Stimulated activated CD8-positive, alpha-beta memory T cell treated with anti-CD3 and anti-CD28 coated beads, Interleukin-15, amount 100 ng/mL, for 1 hour (primary cell): ENCODE data around the gene NSG1.

Source experiments
- DNase-seq: peaks from one replicate; pipeline ENCODE4 v3.0.0-alpha.2; 2020; ENCODE audit warnings: low read depth

The NSG1 gene

DNA sequence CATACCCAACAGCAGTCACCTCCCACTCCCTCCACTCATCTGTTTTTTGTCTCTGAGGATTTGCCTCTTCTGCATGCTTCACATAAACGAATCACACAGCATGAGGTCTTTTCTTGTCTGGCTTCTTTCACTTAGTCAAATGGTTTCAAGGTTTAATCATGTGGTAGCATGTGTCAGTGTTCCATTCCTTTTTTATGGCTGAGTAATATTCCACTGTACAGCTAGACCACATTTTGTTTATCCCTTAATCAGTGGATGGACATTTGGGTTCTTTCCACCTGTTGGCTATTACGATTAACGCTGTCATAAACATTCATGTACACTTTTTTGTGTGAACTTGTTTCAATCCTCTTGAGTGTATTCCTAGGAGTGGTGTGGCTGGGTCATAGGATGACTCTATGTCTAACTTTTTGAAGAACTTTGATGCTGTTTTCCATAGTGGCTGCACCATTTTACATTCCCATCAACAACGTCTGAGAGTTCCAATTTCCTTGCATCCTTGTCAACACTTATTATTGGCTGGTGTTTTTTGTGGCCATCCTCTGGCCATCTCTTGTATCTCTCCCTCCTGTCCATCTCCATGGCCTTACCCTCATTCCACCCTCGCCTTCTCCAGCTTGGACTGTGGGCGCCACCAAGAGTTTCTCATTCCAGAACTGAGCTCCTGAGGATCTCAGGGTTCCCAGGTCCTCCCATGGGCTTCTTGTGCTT is 12.4 kb upstream of the NSG1 start:
- no peak for DNase-seq

- DNase-seq: no peak
Observed at GRCh38 chr4:4376074-4376473, 10.8 kb upstream of the NSG1 start.

- DNase-seq: no peak
Observed at GRCh38 chr4:4377191-4377590, 9.7 kb upstream of the NSG1 start.

DNA sequence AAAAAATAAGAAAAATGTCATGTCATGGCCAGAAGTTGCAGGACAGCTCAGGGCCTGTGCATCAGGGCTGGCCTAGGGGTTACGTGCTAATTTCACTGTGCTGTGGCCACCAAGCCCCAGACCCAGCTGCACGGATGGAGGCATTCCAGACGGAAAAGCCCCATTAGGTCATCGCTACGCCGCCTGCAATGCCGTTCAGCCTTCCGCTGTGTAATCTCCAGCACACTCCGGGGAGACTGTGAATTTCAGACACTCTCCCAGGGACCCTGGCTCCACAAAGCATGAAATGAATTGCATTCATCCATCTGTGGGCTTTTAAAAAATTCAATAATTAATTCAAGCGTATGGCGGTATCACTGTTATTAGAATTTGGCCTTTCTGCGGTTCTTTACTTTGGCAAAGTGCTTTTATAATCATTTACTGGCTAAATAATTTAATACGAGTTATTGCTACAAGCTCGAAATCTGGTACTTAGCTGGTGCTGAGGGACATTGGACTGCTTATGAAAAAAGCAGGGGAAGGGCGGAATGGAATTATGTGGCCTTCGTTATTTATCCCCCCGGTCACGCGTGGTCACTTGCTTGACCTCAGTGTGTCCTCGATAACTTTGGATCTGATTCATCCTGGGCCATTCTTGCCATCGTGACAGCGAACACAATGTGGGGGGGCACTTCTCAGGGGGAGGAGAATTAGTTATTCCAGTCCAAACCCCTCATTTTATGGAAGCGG is 9.0 kb upstream of the NSG1 start:
- DNase-seq: no peak

GRCh38 chr4:4379540-4380087 is 7.3 kb upstream of the NSG1 start:
- no peak for DNase-seq

DNA sequence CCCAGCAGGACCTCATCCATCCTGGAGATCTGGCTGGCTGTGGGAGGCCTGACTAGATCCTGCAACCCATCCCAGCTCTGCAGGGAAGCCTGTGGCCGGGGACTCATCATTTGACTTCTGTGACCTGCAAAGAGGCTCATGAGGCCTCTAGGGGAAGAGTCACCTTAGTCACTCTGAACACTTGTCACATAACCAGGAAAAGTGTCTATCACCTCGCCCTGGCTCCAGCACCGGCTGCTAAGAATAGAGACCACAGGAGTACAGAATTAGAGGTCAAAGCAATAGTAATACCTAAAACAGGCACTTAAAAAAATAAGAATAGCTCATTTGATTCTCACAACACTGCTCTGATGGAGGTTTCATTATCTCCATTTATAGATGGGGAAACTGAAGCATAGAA is 3.8 kb upstream of the NSG1 start:
- DNase-seq: no peak

GRCh38 chr4:4384837-4385236 is 2.1 kb upstream of the NSG1 start:
- DNase-seq: no peak

DNA sequence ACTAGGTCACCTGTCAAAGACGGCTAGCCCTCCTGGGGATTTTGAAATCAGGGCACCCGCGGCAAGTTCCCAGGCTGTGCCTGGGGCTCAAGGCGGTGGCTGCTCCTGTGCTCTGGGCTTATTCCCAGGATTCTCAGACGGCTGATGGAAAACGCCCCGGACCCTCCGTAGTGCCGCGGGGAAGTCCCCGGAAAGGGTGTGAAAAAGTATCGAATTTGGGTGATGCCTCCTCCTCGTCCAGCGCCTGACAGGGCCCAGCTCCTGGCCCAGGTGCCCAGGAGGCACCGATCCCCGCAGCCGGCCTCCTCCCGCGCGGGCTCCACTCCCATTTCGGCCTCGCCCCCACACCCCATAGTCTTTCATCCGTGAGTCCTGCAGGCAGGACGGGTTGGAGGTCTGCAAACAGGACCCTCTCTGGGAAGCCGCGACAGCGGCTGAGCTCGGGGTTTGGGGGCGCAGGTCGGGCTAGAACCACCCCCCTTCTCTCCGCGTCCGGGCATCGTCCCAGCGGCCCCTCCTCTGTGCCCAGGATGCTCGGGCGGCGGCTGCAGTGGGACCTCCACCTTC is 1.1 kb upstream of the NSG1 start:
- no peak for DNase-seq

GRCh38 chr4:4386296-4386735 is 586 bp upstream of the NSG1 start:
- DNase-seq: no peak

GRCh38 chr4:4387531-4388310 is 819 bp downstream of the NSG1 start:
- DNase-seq: no peak

DNA sequence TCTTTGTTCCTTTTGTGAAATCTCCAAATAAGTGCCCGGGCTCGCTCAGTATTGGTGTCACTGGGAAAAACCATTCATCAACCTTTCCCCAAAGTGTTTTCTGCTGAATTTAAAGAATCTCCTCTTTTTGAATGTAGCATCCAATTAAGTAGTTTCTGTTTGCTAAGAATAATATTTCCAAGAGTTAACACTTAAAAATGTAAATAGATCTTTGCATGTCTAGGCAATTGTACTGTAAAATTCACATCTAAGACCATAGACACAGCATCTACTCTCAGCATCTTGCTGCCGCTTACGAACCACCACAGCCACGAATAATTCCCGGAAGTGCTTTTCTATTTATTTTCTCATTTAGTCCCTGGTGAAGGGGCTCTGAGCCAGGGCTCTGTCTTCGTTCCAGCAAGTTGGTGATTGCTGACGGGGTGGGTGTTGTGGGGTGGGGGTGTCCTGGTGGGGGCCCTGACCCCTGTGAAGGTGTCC is 1.4 kb downstream of the NSG1 start:
- DNase-seq: no peak

GRCh38 chr4:4388836-4389575 is 2.1 kb downstream of the NSG1 start:
- no peak for DNase-seq

DNA sequence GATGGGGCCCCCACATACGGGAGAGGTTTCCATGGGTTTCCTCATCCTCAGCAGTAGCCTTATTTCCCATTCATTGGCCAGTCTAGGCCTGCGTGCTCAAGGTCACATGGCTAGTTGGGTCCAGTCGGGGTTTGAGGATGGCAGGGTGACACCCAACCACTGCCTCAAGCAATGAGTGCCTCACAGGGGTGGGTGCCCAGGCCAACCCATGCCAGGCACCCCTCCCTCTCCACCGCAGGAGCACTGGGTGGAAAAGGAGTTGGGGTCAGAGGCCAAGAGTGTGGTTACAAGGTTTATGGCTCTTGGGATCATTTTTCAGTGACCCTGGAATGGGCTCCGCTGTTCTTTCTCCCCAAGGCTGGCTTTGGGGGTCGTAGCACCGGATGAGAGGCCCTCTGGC is 3.1 kb downstream of the NSG1 start:
- no peak for DNase-seq

GRCh38 chr4:4390515-4391240 is 3.8 kb downstream of the NSG1 start:
- no peak for DNase-seq

GRCh38 chr4:4391866-4392265 is 5.0 kb downstream of the NSG1 start:
- no peak for DNase-seq

GRCh38 chr4:4392501-4393183 is 5.7 kb downstream of the NSG1 start:
- DNase-seq: no peak

- DNase-seq: no peak
Observed at GRCh38 chr4:4394644-4395043, 7.7 kb downstream of the NSG1 start.

- no peak for DNase-seq
Observed at GRCh38 chr4:4395371-4395770, 8.5 kb downstream of the NSG1 start.

DNA sequence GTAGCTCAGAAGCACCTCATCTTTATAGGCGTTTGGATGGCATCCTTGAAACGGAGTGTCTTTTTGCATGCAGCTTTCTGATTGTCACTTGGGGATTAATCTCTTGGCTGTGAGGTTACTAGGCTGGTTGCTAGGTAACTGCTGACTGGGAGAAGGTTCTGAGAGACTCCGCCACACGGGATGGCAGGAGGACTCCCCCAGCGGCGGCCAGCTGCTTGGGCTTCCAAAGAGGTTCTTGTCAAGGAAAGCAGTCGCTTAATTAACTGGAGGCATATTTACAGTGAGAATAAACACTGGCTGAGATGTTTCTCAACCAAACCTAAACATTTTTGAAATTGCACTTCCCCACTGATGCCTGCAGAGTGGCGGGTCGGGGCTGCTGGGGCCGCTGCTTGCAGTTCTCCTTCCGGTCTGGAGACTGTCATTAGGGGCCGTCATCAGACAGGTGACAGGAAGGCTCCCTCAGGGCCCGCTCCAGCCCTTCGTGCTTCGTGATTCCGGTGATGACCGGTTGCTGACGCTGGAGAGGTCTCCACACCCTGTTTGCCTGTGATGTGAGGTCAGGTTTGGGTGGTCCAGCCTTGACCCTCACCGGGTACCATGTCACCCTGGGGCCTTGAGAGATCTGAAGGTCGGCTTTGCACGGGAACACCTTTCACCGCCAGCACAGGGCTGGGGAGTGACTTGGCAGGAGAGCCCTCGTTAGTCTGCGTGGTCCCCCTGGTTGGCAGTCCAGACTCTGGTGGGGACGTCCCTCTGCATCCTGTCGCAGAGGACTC is 9.1 kb downstream of the NSG1 start:
- no peak for DNase-seq
